ENCODE results near the gene LACRT.

GRCh38 chr12:54586620-54587019 is 48.1 kb downstream of the LACRT start:
- TF ChIP-seq TAF1 (IDR thresholded peaks at IDR 0.05; ENCODE audit: control insufficient read depth, extremely low read depth, insufficient read depth, low read length, severe bottlenecking) (no peak), ZNF77 (CRISPR knock-in tag; IDR thresholded peaks at IDR 0.05) (no peak), TEAD2 (tag; IDR thresholded peaks at IDR 0.05) (no peak), ELF4 (CRISPR knock-in tag; IDR thresholded peaks at IDR 0.05) (no peak), REST (IDR thresholded peaks at IDR 0.05; ENCODE audit: borderline replicate concordance) (no peak), REST (CRISPR knock-in tag; IDR thresholded peaks at IDR 0.05; ENCODE audit: low read depth) (no peak), HMGXB4 (CRISPR knock-in tag; IDR thresholded peaks at IDR 0.05) (no peak), MED1 (CRISPR knock-in tag; IDR thresholded peaks at IDR 0.05; ENCODE audit: borderline replicate concordance) (no peak), NONO (IDR thresholded peaks at IDR 0.05; ENCODE audit: low read depth in 2 of 2, low read length in 1 of 2) (no peak), ZNF696 (CRISPR knock-in tag; conservative IDR thresholded peaks at IDR 0.05) (no peak), GTF2A2 (tag; IDR thresholded peaks at IDR 0.05) (no peak), ZNF707 (CRISPR knock-in tag; conservative IDR thresholded peaks at IDR 0.05) (no peak), CREB3 (tag; conservative IDR thresholded peaks at IDR 0.05; ENCODE audit: low read depth) (no peak), FOSL1 (tag; conservative IDR thresholded peaks at IDR 0.05) (no peak)

All from K562 (cell line).